ENCODE data around the gene ATP6V0A4.
"Not testable (repeated sequence)": the region's sequence is repeated elsewhere in the genome, so short reads cannot be mapped to it uniquely, and the experiment has no call there.

ATP6V0A4 gene

DNA sequence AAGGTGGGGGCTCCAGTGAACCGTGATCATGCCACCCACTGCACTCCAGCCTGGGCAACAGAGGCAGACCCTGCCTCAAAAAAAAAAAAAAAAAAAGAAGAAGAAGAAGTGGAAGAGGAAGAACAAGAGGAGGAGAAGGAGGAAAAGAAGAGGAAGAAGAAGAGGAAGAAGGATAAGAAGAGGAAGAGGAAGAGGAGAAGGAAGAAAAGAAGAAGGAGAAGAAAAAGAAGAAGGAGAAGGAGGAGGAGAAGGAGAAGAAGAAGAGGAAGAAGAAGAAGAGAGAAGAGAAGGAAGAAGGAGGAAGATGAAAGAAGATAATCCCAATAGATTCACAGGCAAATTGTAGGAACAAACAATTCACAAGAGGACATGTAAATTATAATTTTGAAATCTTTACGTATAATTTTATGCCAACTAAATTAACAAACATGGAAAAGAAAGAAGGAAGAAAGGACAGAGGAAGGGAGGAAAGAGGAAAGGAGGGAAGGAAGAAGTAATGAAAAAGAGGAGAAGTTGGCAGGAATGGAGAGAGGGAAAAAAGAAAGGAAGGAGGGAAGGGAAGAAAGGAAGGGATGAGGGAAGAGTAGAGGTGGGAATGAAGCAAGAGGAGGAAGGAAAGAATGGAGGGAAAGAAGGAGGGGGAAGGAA is 100.3 kb downstream of the ATP6V0A4 start:
- DNase-seq = no peak

DNA sequence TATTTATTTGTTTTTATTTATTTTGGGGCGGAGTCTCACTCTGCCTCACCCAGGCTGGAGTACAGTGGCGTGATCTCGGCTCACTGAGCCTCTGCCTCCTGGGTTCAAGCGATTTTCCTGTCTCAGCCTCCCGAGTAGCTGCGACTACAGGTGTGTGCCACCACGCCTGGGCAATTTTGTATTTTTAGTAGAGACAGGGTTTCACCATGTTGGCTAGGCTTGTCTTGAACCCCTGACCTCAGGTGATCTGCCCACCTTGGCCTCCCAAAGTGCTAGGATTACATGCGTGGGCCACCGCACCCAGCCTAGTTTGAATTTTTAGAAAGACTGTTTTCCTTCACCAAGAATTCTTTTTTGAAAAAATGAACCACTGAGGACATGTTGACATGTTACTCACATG is 102.2 kb downstream of the ATP6V0A4 start:
- not testable (repeated sequence) for DNase-seq

DNA sequence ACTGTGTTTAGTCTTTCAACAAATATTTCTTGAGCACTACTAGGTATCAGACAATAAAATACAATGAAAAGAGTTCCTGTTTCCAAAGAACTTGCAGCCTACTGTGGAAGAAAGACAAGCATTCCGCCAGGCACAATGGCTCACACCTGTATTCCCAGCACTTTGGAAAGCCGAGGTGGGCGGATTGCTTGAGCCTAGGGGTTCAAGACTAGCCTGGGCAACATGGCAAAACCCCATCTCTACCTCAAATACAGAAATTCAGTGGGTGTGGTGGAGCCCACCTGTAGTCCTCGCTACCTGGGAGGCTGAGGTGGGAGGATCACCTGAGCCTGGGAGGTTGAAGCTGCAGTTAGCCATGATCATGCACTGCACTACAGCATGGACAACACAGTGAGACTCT is 102.9 kb downstream of the ATP6V0A4 start:
- DNase-seq = no peak

DNA sequence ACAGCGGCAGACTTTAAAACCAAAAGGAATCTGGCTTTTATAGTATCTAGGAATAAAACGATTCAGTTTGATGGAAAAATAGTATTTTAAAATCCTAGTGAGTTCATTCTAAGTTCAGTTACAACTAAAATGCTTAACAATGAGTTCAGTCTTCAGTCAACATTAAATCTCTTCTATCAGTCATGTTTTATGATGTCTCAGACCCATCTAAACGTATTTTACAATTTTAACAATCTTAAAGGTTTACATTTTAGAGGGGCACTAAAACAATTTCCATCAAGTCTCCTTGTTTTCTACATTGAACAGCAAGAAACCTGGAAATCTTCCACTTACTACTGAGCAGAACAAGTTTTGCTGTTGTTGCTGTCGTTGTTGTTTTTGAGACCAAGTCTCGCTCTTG is 106.8 kb downstream of the ATP6V0A4 start:
- no peak for DNase-seq

DNA sequence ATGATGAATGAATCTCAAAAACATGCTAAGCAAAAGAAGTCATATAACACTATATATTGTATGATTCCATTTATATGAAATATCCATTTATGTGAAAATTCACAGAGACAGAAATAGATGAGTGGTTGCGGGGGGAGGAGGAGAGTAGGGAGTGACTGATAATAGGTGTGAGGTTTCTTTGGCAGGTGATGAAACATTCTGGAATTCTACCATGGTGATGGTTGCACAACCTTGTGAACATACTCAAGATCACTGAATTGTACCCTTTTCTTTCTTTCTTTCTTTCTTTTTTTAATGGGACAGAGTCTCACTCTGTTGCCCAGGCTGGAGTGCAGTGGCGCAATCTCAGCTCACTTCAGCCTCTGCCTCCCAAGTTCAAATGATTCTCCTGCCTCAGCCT is 107.5 kb downstream of the ATP6V0A4 start:
- DNase-seq = no peak

DNA sequence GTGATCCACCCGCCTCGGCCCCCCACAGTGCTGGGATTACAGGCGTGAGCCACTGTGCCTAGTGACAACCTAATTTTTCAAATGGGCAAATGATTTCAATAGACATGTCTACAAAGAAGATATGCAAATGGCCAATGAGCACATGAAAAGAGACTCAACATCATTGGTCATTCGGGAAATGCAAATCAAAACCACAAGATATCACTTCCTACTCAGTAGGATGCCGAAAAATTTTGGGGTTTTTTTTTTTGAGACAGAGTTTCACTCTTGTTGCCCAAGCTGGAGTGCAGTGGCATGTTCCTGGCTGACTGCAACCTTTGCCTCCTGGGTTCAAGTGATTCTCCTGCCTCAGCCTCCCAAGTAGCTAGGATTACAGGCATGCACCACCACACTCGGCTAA is 110.0 kb downstream of the ATP6V0A4 start:
- not testable (repeated sequence) for DNase-seq

DNA sequence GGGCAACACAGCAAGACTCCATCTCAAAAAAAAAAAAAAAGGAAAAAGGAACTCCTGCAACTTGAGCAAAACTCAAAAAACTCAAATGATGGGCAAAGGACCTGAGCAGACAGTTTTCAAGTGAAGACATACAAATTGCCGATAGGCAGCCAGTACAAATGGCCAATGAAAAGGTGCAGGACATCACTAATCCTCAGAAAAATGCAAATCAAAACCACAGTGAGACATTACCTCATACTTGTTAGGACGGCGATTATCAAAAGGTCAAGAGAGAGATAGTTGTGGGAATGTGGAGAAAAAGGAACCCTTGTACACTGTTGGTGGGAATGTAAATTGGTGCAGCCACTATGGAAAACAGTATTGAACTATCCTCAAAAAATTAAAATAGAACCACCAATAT is 113.7 kb downstream of the ATP6V0A4 start:
- DNase-seq = no peak

DNA sequence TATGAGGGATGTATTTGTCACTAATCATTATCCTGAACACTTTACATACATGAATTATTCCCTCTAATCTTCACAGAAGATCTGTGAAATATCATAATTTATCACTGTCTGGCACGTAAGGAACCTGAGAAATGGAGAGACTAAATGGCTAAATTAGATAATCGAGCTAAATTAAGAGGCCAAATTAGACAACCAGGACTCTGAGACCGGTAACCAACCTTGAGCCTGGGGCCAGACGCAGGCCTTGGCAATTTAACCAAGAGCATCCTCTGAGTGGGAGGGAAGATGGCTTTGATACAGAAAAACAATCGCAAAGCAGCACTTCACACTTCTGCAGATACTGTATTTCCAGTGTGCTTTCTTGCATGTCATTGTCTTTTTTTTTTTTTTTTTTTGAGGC is 118.2 kb downstream of the ATP6V0A4 start:
- no peak for DNase-seq

DNA sequence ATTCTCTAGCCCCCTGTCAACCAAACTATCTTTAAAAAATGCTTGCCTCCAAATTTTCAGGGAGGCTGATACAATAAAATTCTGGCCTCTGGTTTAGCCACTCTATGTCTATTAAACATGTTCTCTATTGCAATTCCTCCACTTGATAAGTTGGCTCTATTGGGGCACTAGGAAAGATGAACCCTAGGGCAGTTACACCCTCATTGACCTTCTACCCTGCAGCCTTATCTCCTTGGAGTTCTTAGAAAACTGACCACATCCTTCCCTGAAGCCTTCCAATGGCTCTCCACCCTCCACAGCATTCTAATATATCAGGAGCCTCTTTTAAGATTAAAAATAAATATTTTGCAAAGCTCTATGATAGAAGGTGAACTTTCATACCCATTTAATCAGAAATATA is 127.4 kb downstream of the ATP6V0A4 start:
- DNase-seq = no peak

DNA sequence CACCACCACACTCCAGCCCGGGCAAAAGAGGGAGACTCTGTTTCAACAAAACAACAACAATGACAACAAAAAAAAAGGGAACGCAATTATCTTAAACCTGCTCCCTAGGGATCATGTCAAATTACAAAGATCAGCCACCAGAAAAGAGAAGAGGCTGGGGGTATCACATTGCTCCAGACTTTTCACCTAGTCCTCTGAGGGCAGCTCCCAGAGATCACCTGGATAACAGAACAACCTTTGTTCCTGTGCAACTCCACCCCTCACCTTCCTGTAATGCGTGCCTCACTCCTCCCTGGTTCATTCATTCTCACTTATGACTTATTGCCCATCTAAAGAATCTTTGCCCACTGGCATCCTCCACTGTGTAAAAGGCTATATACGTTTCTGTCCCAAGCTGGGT is 128.6 kb downstream of the ATP6V0A4 start:
- DNase-seq = no peak

DNA sequence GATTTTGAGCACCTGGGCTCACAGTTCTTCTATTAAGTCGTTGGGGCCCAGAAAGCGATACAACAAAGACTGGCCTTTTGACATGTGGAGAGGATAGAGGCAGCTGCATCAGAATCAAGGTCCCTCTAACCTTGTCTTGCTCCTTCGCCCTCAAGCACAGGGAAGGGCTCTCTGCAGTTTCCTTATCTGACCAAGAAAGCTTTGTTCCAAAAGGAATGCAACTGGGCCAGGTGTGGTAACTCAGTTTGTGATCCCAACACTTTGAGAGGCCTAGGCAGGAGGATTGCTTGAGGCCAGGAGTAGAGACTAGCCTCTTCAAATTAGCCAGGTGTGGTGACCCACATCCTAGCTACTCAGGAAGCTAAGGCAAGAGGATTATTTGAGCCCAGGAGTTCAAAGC is 129.1 kb downstream of the ATP6V0A4 start:
- DNase-seq = no peak

DNA sequence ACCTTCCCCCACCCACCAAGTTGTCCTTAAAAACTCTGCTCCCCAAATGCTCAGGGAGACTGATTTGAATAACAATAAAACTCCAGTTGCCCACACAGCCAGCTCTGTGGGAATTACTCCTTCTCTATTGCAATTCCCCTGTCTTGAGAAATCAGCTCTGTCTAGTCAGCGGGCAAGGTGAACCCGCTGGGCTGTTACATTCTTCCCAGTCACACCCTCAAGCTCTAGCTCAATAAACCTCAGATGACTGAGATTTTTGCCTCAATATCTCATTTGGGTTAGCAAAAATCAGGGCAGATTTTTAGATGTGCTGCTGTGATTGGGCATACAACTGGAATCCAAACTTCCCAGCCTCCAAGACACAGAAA is 129.8 kb downstream of the ATP6V0A4 start:
- DNase-seq = no peak

DNA sequence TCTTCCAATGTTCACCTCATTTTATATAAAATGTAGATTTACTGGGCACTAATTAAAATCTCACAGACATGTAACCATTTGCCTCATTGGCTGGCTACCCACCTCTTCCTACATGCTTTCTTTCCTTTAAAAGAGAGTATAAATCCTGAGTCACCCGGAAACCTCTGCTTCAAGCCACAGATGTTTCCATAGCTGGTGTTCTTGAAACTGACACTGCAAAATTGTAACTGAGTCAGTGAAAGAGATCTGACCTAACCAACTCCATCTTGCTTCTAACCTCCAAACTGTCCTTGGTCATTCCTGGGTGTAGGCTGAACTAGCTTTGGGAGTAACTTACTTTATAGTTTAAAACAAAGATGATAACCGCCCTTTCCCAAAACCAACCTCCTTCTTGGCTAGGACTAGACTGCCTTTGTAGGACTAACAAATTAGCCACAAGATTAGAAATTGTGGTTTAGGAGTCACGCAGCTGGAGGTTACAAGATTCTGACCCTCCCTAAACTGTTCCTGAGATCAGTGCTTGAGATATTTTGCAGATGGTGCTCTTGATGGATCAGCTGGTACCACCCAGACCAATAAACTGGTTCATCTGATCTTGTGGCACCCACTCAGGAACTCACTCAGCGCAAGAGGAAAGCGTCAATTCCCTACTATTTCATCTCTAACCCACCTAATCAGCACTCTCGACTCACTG is 130.3 kb downstream of the ATP6V0A4 start:
- no peak for DNase-seq

DNA sequence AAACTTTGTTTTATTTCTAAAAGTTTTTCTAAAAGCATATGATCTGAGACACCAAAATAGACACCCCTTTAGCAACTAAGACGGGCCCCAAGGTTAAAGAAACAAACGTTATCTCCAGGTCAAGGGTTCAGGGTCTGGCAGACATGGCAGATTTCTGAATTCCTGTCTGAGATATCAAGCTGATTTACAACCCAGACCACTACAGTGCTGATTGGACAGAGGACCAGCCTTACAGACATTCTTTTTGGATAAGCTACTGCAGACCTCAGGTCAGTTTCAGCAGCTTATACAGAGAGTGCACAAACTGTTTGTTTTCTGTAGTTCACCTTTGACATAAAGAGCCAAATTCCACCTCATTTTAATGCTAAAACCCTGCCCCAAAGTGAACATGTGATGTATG is 131.6 kb downstream of the ATP6V0A4 start:
- no peak for DNase-seq

DNA sequence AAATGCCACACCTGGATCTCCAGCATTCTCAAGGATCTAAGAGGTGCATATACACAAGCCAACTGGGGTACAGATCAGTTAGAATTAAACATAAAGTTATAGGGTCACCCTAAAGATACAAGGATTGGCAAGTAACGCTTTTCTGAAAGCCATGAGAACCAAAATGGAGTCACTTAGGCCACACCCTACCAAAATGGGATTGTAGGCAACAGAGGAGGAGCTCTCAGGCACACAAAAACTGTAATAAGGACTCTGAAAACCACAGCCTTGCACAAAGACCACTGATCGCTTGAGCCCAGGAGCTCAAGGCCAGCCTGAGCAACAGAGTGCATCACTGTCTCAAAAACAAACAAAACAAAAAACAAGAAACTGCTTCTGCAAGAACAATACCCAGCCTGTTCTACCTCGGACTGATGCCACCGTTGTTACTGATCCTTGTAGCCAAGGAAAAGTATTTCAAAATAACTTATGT is 132.3 kb downstream of the ATP6V0A4 start:
- DNase-seq = no peak

DNA sequence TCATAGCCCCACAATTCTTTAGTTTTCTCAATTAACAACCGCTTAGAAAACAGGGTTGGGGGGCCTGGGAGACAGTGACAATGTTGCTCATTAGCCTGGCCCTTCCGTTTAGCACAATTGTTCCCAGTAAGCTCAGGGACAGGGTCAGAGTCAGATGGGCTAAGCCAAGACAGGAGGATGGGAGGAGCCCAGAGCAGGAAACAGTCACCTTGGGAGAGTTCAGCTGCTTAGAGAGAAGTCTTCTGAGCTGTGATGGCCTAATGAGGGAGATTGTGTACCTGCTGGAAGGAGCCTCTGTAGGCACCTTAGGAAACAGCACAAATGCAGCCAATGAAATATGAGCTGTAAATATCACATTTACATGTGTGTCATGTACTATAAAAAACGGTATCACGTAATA is 132.7 kb downstream of the ATP6V0A4 start:
- no peak for DNase-seq

DNA sequence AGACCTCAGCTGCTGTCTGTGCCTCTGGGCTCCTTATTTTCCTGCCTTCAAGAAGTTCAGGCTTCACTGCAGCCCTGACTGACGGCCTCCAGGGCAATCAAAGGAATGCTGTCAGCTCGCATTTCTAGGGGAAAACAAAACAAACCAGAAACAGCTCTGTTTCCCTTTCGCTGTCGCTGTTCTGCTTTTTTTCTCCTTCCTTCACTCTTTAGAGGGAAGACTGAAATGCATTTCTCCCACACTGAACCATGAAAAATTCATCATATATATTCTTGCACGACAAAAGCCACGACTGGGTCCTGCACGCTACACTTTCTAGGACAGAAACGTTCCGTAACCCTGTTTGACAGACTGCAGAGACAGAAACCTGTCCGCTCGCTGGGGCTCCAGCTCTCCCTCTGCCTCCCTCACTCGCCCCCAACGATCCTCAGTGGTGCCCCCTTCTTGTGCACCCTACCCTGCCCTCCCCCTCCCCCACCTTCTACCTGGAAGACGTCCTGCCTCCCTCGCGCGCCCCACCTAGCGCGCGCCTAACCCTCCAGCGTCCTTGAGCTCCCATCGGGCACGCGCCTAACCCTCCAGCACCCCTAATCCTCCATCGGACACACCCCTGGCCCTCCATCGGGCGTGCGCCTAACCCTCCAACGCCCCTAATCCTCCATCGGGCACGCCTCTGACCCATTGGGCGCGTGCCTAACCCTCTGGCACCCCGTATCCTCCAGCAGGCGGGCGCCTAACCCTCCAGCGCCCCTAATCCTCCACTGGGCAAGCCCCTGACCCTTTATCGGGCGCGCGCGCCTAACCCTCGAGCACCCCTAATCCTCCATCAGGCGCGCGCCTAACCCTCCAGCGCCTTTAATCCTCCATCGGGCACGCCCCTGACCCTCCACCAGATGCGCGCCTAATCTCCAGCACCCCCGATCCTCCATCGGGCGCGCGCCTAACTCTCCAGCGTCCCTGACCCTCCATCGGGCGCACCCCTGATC is 134.0 kb downstream of the ATP6V0A4 start:
- peak; percentile 8 for DNase-seq

DNA sequence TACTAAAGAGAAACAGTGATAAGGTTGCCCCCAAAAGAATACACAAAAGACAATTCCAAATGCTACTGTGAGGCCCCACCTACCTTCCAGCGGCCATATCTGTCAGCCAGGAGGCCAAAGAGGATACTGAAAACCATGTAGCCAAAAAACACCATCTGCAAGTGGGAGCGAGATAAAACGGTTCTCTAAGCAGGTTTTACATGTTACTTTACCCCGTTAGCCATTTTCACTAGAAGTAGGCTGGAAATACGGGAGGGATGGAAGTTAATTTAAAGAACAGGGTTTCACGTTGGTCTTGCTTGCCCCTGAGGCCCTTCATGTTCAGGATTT is 135.0 kb downstream of the ATP6V0A4 start:
- DNase-seq = no peak

DNA sequence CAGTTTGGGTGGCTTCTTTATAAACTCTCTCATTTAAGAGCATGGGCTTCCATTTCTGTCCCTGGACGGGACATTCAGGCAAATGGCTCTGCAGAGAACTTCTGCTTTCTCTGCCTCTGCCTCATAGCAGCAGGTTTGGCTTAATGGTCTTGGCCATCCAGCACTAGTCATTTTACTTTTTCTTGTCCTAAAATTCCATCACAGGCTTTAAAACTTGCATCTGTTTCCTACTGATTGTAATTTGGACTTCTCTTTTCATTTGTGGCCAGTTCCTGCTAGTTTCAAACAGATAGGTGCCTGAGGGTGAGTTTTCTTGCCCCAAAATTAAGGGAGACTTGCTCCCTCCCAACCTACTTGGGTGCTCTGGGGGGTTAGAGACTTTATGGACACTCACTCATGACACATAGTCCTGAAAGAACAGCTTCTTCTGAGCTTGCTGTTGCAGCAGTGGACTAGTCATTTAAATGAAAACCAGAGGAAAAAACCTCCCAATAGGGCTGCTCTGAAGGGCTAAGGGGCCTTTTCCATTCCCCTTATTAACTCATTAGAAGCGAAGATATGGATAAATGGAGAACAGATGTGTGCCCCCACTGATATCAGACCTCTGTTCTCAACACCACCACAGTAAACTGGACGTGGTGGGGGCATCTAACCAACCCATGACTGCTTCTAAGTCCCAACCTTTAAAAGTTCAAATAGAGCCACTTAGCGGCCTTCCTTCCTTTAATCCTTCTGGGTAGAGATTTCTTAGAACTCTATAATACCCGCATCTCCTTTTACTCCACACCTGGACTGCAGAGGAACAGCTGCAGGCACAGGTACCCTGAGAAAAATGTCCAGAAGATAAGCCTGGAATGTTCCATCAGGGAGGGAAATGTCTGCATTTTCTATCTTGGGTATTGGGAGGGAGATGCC is 135.7 kb downstream of the ATP6V0A4 start:
- DNase-seq = no peak

DNA sequence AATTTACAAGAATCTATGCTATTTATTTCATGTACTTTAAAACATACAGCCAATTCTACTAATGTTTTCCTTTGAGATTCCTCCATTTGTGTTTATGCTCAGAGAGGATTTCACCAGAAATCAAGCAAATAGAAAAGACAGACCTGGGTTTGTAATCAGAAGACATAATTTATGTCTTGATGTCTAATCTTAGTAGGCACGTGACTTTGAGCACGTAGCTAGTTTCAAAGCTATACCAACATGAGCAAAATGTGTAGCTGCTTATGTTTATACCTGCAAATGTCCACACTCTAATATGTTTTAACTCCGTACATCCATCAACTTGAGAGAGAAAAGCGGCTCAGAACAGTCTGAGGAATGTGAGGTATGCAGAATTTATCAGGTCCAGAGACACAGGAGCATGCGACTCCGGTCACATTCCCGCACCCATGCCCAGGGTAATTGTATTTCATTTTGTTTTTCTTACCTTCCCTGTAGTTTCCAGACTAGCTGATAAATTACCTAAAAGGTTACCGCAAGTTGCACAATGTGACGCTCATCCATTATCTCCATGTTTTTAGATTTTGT is 136.8 kb downstream of the ATP6V0A4 start:
- no peak for DNase-seq

DNA sequence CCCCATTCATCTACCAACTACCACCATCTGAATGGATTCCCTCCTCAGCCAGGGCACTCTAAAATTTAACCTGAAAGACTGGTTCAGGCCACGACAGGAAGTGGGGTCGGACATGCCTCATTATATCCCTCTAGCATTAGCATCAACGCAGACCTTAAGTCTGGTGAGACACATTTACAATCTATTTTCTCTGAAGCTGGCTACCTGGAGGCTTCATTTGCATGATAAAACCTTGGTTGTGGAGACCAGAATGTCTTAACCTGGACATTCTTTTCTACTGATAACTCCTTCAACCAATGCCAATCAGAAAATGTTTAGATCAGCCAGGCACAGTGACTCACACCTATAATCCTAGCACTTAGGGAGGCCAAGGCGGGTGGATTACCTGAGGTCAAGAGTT is 139.1 kb downstream of the ATP6V0A4 start:
- no peak for DNase-seq

DNA sequence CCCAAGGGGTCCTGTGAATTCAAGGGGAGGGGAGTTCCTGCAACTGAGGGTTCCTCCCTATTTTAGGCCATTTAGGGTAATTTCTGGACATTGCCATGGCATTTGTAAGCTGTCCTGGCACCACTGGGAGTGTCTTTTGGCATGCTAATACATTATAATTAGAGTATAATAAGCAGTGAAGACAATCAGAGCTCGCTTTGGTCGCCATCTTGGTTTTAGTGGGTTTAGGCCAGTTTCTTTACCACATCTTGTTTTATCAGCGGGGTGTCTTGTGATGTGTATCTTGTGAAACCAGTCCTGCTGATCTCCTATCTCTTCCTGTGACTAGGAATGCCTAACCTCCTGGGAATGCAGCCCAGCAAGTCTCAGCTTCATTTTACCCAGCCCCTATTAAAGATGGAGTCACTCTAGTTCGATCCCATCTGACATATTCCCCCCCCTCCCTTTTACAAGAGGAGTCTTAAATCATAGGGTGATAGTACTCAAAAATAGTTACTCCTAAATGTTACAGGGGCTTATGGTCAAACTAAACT is 140.1 kb downstream of the ATP6V0A4 start:
- no peak for DNase-seq
